Cardiac muscle cell (in vitro differentiated cells and primary cell): ENCODE data around the gene GAPDH. TPM values are rescaled to one million over a fixed set of nuclear protein-coding genes. Genes with fewer than 3 reads are reported as not detected.

Experiments
- DNase-seq, 2 donors: peaks; one replicate each; pipeline versions ENCODE4 v3.0.0 to v3.0.0-alpha.2; 2010 to 2017; ENCODE audit warnings: low read depth in 1 of 2, low spot score in 1 of 2
- H3K27ac ChIP-seq: fragments of 200-600 bp; sonication (generic); 2 replicates; pipeline ENCODE4 v1.5.1; 2016
- H3K27me3 ChIP-seq: fragments of 200-600 bp; sonication (generic); 2 replicates; pipeline ENCODE4 v1.6.0; 2016; ENCODE audit warnings: control low read depth
- H3K36me3 ChIP-seq: fragments of 200-600 bp; sonication (generic); 2 replicates; pipeline ENCODE4 v1.5.1; 2016; ENCODE audit warnings: control low read depth
- H3K4me1 ChIP-seq: fragments of 200-600 bp; sonication (generic); 2 replicates; pipeline ENCODE4 v1.8.1; 2017; ENCODE audit warnings: low read depth, mild to moderate bottlenecking, mixed run types
- H3K4me3 ChIP-seq: fragments of 200-600 bp; sonication (generic); 2 replicates; pipeline ENCODE4 v1.5.1; 2016; ENCODE audit warnings: mild to moderate bottlenecking
- H3K9me3 ChIP-seq: fragments of 200-600 bp; sonication (generic); 2 replicates; pipeline ENCODE4 v1.5.1; 2017; ENCODE audit warnings: low read depth, mild to moderate bottlenecking, control low read depth
- CTCF ChIP-seq: IDR thresholded peaks from 2 replicates; pipeline ENCODE4 v1.5.1; 2012; ENCODE audit warnings: low read depth, mild to moderate bottlenecking, low read length
- polyA plus RNA-seq: library from polyadenylated mRNA; unstranded; fragments of >200 nt; fragmentation: Nextera tagmentation; extraction: Ambion mirVana; gene quantifications from 2 replicates; pipeline ENCODE4 v1.2.1, GENCODE V29; 2016
- total RNA-seq: library from RNA; depleted of rRNA; stranded (reverse); fragments of >200 nt; gene quantifications from 2 replicates; pipeline ENCODE4 v1.2.3, GENCODE V29; 2016

Gene GAPDH
- total and polyA plus RNA-seq, 2 experiments from 2014 or later, result 8,013 to 14,299 TPM

- DNase-seq, result no peak
- H3K4me3 ChIP-seq, result no peak overlapping the region
- peaks cover 16% of the 10 kb centered on the region for H3K36me3 ChIP-seq
- no peaks in the 10 kb centered on the region for H3K27me3 ChIP-seq
- H3K4me1 ChIP-seq, result peaks cover 34% of the 10 kb centered on the region
- H3K9me3 ChIP-seq, result no peaks in the 10 kb centered on the region
- no peak for TF ChIP-seq CTCF
- peak overlapping the region; percentile 87 for H3K27ac ChIP-seq
These were observed 16.7 kb downstream of the GAPDH start for GRCh38 chr12:6551063-6551461.

DNA sequence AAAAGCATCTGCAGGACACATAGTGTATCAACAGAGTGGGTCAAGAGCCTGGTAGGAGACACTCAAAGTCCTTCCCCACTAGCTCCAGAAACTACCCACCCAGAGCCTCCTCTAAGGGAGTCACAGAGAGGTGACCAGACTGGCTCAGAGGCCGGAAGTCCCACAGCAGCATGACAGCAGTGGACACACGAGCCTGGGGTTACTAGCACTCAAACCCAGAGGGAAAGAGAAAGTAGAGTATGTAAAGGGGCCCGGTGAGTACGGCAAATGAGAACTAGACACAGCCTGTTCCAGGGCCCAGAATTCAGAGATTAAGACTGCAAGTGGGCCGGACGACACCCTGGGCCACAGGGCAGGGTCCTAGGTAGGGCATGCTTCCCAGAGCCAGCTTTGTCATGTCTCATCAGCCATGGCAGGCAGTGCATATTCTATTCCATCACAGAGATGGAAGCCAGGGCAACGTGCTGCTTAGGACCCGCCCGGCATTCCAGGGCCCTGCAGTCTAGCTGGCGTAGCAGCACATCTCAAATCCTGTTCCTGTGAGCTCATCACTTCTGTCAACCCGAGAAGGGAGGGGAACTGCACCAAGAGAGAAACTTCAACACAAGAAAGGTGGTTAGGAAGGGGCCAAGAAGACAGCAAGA, 17.3 kb downstream of the GAPDH start:
- Histone ChIP-seq H3K4me3 (no peak overlapping the region), H3K27me3 (no peaks in the 10 kb centered on the region), H3K27ac (peak overlapping the region; percentile 87), H3K36me3 (peaks cover 15% of the 10 kb centered on the region), H3K4me1 (peaks cover 34% of the 10 kb centered on the region), H3K9me3 (no peaks in the 10 kb centered on the region)
- no peak for TF ChIP-seq CTCF
- DNase-seq, result peak in 1 of 2 donors; percentile 68

DNA sequence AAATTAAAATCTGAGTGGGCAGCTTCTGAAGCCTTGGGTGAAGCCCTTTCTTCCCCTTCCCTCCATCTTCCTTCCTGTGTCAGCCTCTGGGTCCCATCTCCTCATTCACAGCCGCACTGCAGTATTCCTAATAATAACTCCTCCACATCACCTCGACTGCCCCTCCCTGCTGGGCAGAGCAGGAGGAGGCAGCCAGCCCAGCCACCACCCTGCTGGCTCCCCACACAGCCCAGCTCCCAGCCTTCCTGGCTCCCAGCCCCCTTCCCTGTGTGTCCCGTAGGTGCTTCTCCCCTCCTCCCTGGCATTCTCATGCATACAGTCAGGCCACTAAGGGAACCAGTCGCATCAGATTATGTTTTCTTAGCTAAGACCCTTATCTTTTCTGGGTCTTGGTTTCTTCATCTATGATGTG, 17.8 kb downstream of the GAPDH start:
- H3K4me1 ChIP-seq, result peaks cover 34% of the 10 kb centered on the region
- no peak overlapping the region for H3K4me3 ChIP-seq
- TF ChIP-seq CTCF, result no peak
- peak in 1 of 2 donors; percentile 59 for DNase-seq
- peak overlapping the region; percentile 87 for H3K27ac ChIP-seq
- peaks cover 10% of the 10 kb centered on the region for H3K36me3 ChIP-seq
- no peaks in the 10 kb centered on the region for H3K9me3 ChIP-seq
- H3K27me3 ChIP-seq, result no peaks in the 10 kb centered on the region

DNA sequence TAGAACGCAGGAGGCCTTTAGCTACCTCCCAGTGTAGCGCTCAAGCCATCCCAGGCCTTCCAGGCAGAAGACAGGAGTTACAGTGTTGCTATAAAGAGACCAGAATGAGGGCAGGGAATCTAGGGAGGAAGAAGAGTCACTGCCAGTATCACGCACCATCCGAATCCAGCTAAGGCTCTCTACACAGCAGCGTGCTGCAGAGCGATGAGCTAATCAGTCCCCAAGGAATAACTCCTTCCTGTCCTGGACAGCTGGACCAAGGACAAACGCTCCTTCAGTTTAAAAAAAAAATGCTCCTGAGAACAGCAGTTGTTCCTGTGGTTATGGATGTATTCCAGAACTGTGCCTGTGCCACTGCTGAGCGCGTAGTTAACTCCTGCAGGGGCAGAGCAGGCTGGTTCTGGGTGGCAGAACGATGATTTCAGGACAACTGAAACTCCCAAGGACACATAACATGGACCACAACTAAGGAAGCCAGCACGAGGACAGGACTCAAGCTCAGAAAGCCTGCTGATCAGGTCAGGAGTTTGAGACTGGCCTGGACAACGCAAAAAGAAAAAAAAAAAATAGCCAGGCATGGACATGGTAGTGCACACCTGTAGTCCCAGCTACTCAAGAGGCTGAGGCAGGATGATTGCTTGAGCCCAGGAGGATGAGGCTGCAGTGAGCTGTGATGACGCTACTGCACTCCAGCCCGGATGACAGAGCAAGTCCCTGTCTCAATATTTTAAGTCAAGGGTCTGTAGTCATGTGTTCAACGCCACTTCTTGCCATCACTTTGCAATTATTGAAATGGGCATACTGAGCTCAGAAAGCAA, 18.9 kb downstream of the GAPDH start:
- peak in 1 of 2 donors; percentile 80 for DNase-seq
- Histone ChIP-seq H3K4me3 (no peak overlapping the region), H3K4me1 (peaks cover 34% of the 10 kb centered on the region), H3K9me3 (no peaks in the 10 kb centered on the region), H3K27me3 (no peaks in the 10 kb centered on the region), H3K27ac (peak overlapping the region; percentile 87), H3K36me3 (peaks cover 4% of the 10 kb centered on the region)
- TF ChIP-seq CTCF, result no peak

- H3K9me3 ChIP-seq, result no peaks in the 10 kb centered on the region
- H3K27me3 ChIP-seq, result no peaks in the 10 kb centered on the region
- H3K36me3 ChIP-seq, result peaks cover 3% of the 10 kb centered on the region
- peaks cover 34% of the 10 kb centered on the region for H3K4me1 ChIP-seq
- DNase-seq, result peak; percentile 83 to 90
- peak overlapping the region; percentile 24 for H3K27ac ChIP-seq
- peak overlapping the region; percentile 62 for H3K4me3 ChIP-seq
- peak; percentile 66 for TF ChIP-seq CTCF
These were observed 20.1 kb downstream of the GAPDH start for GRCh38 chr12:6554168-6555017.
